Trophoblast cell (in vitro differentiated cells and primary cell): ENCODE results near the gene AKR1B15.

ENCODE experiments used
- DNase-seq, 2 donors: peaks; one replicate each; pipeline ENCODE4 v3.0.0-alpha.2; 2016
- H2AFZ ChIP-seq: 2 replicates; pipeline ENCODE4 v1.6.1; 2013; ENCODE audit warnings: low read length, moderate library complexity, mild to moderate bottlenecking; ENCODE audit not compliant: insufficient read depth, poor library complexity
- H2AK5ac ChIP-seq: 2 replicates; pipeline ENCODE4 v1.6.1; 2013; ENCODE audit warnings: mild to moderate bottlenecking, low read length
- H2BK120ac ChIP-seq: 2 replicates; pipeline ENCODE4 v1.6.1; 2013; ENCODE audit warnings: low read length, mild to moderate bottlenecking, moderate library complexity; ENCODE audit not compliant: insufficient read depth, poor library complexity
- H2BK12ac ChIP-seq: 2 replicates; pipeline ENCODE4 v1.6.1; 2013; ENCODE audit warnings: mild to moderate bottlenecking, low read length, moderate library complexity
- H2BK5ac ChIP-seq: 2 replicates; pipeline ENCODE4 v1.6.1; 2013; ENCODE audit warnings: low read length, low read depth, moderate library complexity, mild to moderate bottlenecking; ENCODE audit not compliant: poor library complexity
- H3K14ac ChIP-seq: 2 replicates; pipeline ENCODE4 v1.6.1; 2013; ENCODE audit warnings: mild to moderate bottlenecking, low read length
- H3K18ac ChIP-seq: 2 replicates; pipeline ENCODE4 v1.6.1; 2013; ENCODE audit warnings: mild to moderate bottlenecking, low read length
- H3K23ac ChIP-seq: 2 replicates; pipeline ENCODE4 v1.6.1; 2013; ENCODE audit warnings: low read length
- H3K27ac ChIP-seq: 2 replicates; pipeline ENCODE4 v1.5.1; 2013; ENCODE audit warnings: low read depth, mild to moderate bottlenecking, inconsistent platforms, low read length, moderate library complexity
- H3K27me3 ChIP-seq: 2 replicates; pipeline ENCODE4 v1.6.1; 2013; ENCODE audit warnings: inconsistent platforms, mild to moderate bottlenecking, low read length, moderate library complexity; ENCODE audit not compliant: insufficient read depth
- H3K36me3 ChIP-seq, 2 experiments: 1 replicate in 1 of 2; 2 replicates in 1 of 2; pipeline ENCODE4 v1.6.1; 2013; ENCODE audit warnings: low read length in 2 of 2, mild to moderate bottlenecking in 2 of 2, moderate library complexity in 1 of 2; ENCODE audit not compliant: insufficient read depth in 2 of 2, control insufficient read depth in 1 of 2
- H3K4ac ChIP-seq: 2 replicates; pipeline ENCODE4 v1.6.1; 2013; ENCODE audit warnings: low read depth, mild to moderate bottlenecking, low read length, moderate library complexity
- H3K4me1 ChIP-seq, 2 experiments: 1 replicate in 1 of 2; 2 replicates in 1 of 2; pipeline ENCODE4 v1.6.1; 2013; ENCODE audit warnings: low read length in 2 of 2, mild to moderate bottlenecking in 2 of 2, moderate library complexity in 1 of 2; ENCODE audit not compliant: insufficient read depth in 2 of 2, control insufficient read depth in 1 of 2
- H3K4me2 ChIP-seq: 2 replicates; pipeline ENCODE4 v1.6.1; 2013; ENCODE audit warnings: inconsistent platforms, mild to moderate bottlenecking, low read length, moderate library complexity
- H3K4me3 ChIP-seq: 2 replicates; pipeline ENCODE4 v1.5.1; 2013; ENCODE audit warnings: mild to moderate bottlenecking, low read depth, low read length, inconsistent platforms
- H3K79me1 ChIP-seq: one replicate; pipeline ENCODE4 v1.6.1; 2013; ENCODE audit warnings: low read length
- H3K79me2 ChIP-seq: 2 replicates; pipeline ENCODE4 v1.6.1; 2013; ENCODE audit warnings: low read length, mild to moderate bottlenecking; ENCODE audit not compliant: control insufficient read depth, insufficient read depth, poor library complexity
- H3K9ac ChIP-seq: 2 replicates; pipeline ENCODE4 v1.6.1; 2013; ENCODE audit warnings: mild to moderate bottlenecking, low read length
- H3K9me3 ChIP-seq: 2 replicates; pipeline ENCODE4 v1.6.1; 2013; ENCODE audit warnings: low read depth, mild to moderate bottlenecking, control low read depth, inconsistent platforms, low read length; ENCODE audit not compliant: insufficient read depth
- H4K12ac ChIP-seq: 2 replicates; pipeline ENCODE4 v1.6.1; 2013; ENCODE audit warnings: low read depth, mild to moderate bottlenecking, low read length, moderate library complexity
- H4K8ac ChIP-seq: 2 replicates; pipeline ENCODE4 v1.6.1; 2013; ENCODE audit warnings: low read depth, mild to moderate bottlenecking, low read length, moderate library complexity
- H4K91ac ChIP-seq: one replicate; pipeline ENCODE4 v1.6.1; 2013; ENCODE audit warnings: low read depth, mild to moderate bottlenecking, low read length, moderate library complexity
- WGBS: extraction: QIAGEN DNeasy Blood & Tissue Kit; methylation state at CpG from one replicate; pipeline ENCODE4 v1.1.7; 2013; ENCODE audit warnings: missing lambda C conversion rate; ENCODE audit not compliant: insufficient read length, insufficient coverage; ENCODE audit errors: extremely low coverage; 5-methylcytosine and 5-hydroxymethylcytosine counted together

Gene AKR1B15

GRCh38 chr7:134512271-134512670 lies 36.6 kb upstream of the AKR1B15 start:
- H2AFZ ChIP-seq: no peak overlapping the region
- no peak overlapping the region for H2BK12ac ChIP-seq
- peak overlapping the region; percentile 54 for H3K27ac ChIP-seq
- H3K4me3 ChIP-seq: no peak overlapping the region
- peak; percentile 96 to 98 for DNase-seq
- WGBS: no CpG with 5 or more reads among the region's 1 CpG
- H3K18ac ChIP-seq: no peak overlapping the region
- H3K4me2 ChIP-seq: peak overlapping the region; percentile 8
- H3K23ac ChIP-seq: no peak overlapping the region
- H2BK120ac ChIP-seq: no peak overlapping the region
- H3K14ac ChIP-seq: no peak overlapping the region
- peaks cover 14 to 23% of the 10 kb centered on the region in 2 experiments for H3K4me1 ChIP-seq
- H4K91ac ChIP-seq: peak overlapping the region; percentile 76
- H3K9ac ChIP-seq: no peak overlapping the region
- no peaks in the 10 kb centered on the region for H3K27me3 ChIP-seq
- no peak overlapping the region for H4K8ac ChIP-seq
- no peak overlapping the region for H4K12ac ChIP-seq
- no peaks in the 10 kb centered on the region for H3K79me2 ChIP-seq
- H3K4ac ChIP-seq: no peak overlapping the region
- no peaks in the 10 kb centered on the region for H3K36me3 ChIP-seq
- no peaks in the 10 kb centered on the region for H3K9me3 ChIP-seq
- no peak overlapping the region for H2BK5ac ChIP-seq
- H3K79me1 ChIP-seq: peaks cover 16% of the 10 kb centered on the region
- H2AK5ac ChIP-seq: no peak overlapping the region

- no peak overlapping the region for H4K12ac ChIP-seq
- H3K23ac ChIP-seq: no peak overlapping the region
- peak; percentile 63 to 92 for DNase-seq
- no peaks in the 10 kb centered on the region for H3K36me3 ChIP-seq
- WGBS: no CpG with 5 or more reads among the region's 9 CpGs
- H4K91ac ChIP-seq: peak overlapping the region; percentile 76
- no peak overlapping the region for H3K4me3 ChIP-seq
- H2BK120ac ChIP-seq: peak overlapping the region; percentile 50
- H3K4ac ChIP-seq: no peak overlapping the region
- peak overlapping the region; percentile 37 for H2BK5ac ChIP-seq
- H3K18ac ChIP-seq: no peak overlapping the region
- no peak overlapping the region for H2AFZ ChIP-seq
- peak overlapping the region; percentile 8 for H3K14ac ChIP-seq
- no peak overlapping the region for H2BK12ac ChIP-seq
- H3K9ac ChIP-seq: no peak overlapping the region
- no peaks in the 10 kb centered on the region for H3K27me3 ChIP-seq
- H3K27ac ChIP-seq: no peak overlapping the region
- no peaks in the 10 kb centered on the region for H3K9me3 ChIP-seq
- H3K4me2 ChIP-seq: no peak overlapping the region
- H3K4me1 ChIP-seq: peaks cover 14 to 23% of the 10 kb centered on the region in 2 experiments
- no peak overlapping the region for H4K8ac ChIP-seq
- no peaks in the 10 kb centered on the region for H3K79me2 ChIP-seq
- peaks cover 16% of the 10 kb centered on the region for H3K79me1 ChIP-seq
- H2AK5ac ChIP-seq: no peak overlapping the region
Observed at GRCh38 chr7:134513169-134513752, 35.6 kb upstream of the AKR1B15 start.

GRCh38 chr7:134514106-134514505 lies 34.8 kb upstream of the AKR1B15 start:
- Histone ChIP-seq H2AK5ac (no peak overlapping the region), H3K4me2 (no peak overlapping the region), H2BK12ac (no peak overlapping the region), H4K8ac (no peak overlapping the region), H3K79me1 (peaks cover 16% of the 10 kb centered on the region), H3K9me3 (no peaks in the 10 kb centered on the region), H2BK120ac (no peak overlapping the region), H4K12ac (no peak overlapping the region), H2AFZ (no peak overlapping the region), H3K23ac (no peak overlapping the region), H3K18ac (no peak overlapping the region), H3K14ac (no peak overlapping the region), H4K91ac (no peak overlapping the region), H3K9ac (no peak overlapping the region), H3K4me1 (peaks cover 14 to 23% of the 10 kb centered on the region in 2 experiments), H3K36me3 (no peaks in the 10 kb centered on the region), H3K4ac (no peak overlapping the region), H3K4me3 (no peak overlapping the region), H2BK5ac (no peak overlapping the region), H3K79me2 (no peaks in the 10 kb centered on the region), H3K27ac (no peak overlapping the region), H3K27me3 (no peaks in the 10 kb centered on the region)
- no peak for DNase-seq
- no CpG with 5 or more reads among the region's 1 CpG for WGBS

- Histone ChIP-seq H2BK120ac (no peak overlapping the region), H3K9me3 (no peaks in the 10 kb centered on the region), H2AK5ac (no peak overlapping the region), H3K9ac (no peak overlapping the region), H3K36me3 (no peaks in the 10 kb centered on the region), H3K79me1 (peaks cover 16% of the 10 kb centered on the region), H3K4me3 (no peak overlapping the region), H4K91ac (no peak overlapping the region), H3K18ac (no peak overlapping the region), H3K4ac (no peak overlapping the region), H2BK12ac (no peak overlapping the region), H3K27me3 (no peaks in the 10 kb centered on the region), H3K79me2 (no peaks in the 10 kb centered on the region), H2AFZ (no peak overlapping the region), H4K8ac (no peak overlapping the region), H3K4me1 (peaks cover 14 to 23% of the 10 kb centered on the region in 2 experiments), H3K4me2 (no peak overlapping the region), H3K14ac (no peak overlapping the region), H2BK5ac (no peak overlapping the region), H4K12ac (no peak overlapping the region), H3K23ac (no peak overlapping the region), H3K27ac (no peak overlapping the region)
- DNase-seq: peak; percentile 27 to 97
- no CpG with 5 or more reads among the region's 4 CpGs for WGBS
Observed at GRCh38 chr7:134514663-134515062, 34.2 kb upstream of the AKR1B15 start.
